IMR-90 (cell line): Measurements from ENCODE around the gene GYS1. TPM values are rescaled to one million over a fixed set of nuclear protein-coding genes. Genes with fewer than 3 reads are reported as not detected.
"Not testable (repeated sequence)": the region's sequence is repeated elsewhere in the genome, so short reads cannot be mapped to it uniquely, and the experiment has no call there.

ENCODE experiments used
- ATAC-seq: fragments of 200-7000 bp; cut with Tn5 transposase; 2 replicates; pipeline ENCODE4 v1.9.1; 2020; ENCODE audit warnings: low read depth, mild to moderate bottlenecking, moderate library complexity
- BruUV-seq: library from RNA; stranded (reverse); fragments of 400-500 nt; replicated peaks from 2 replicates; lab custom pipeline; 2021; lab: Mats Ljungman, UMichigan
- CTCF ChIA-PET: fragments of 300-600 bp; formaldehyde crosslinking; extraction: SDS; loops from one replicate; lab custom pipeline; 2021; ENCODE audit warnings: antibody characterized with exemption; lab: Yijun Ruan, JAX
- POLR2A ChIA-PET: fragments of 300-600 bp; sonication (Branson Sonifier 250); formaldehyde crosslinking; loops from one replicate; lab custom pipeline; 2022; ENCODE audit warnings: antibody characterized with exemption; ENCODE audit not compliant: unreplicated experiment; lab: Charles Lee
- DNase-seq: peaks from one replicate; pipeline ENCODE4 v3.0.0; 2013
- H2AFZ ChIP-seq: replicated peaks from 2 replicates; pipeline ENCODE3; 2013; ENCODE audit warnings: low read length, mild to moderate bottlenecking; ENCODE audit not compliant: poor library complexity
- H2AK5ac ChIP-seq: 2 replicates; pipeline ENCODE4 v1.6.1; 2013; ENCODE audit warnings: low read depth, low read length, inconsistent platforms
- H2AK9ac ChIP-seq: replicated peaks from 2 replicates; pipeline ENCODE3; 2013; ENCODE audit warnings: mild to moderate bottlenecking, low read depth, low read length, moderate library complexity; ENCODE audit not compliant: poor library complexity
- H2BK120ac ChIP-seq: 2 replicates; pipeline ENCODE4 v1.6.1; 2013; ENCODE audit warnings: low read depth, low read length, inconsistent platforms
- H2BK15ac ChIP-seq: 3 replicates; pipeline ENCODE4 v1.6.1; 2013; ENCODE audit warnings: low read depth, low read length, inconsistent platforms
- H2BK20ac ChIP-seq: 2 replicates; pipeline ENCODE4 v1.6.1; 2013; ENCODE audit warnings: low read depth, mild to moderate bottlenecking, inconsistent platforms, low read length, moderate library complexity
- H2BK5ac ChIP-seq: 2 replicates; pipeline ENCODE4 v1.6.1; 2013; ENCODE audit warnings: mild to moderate bottlenecking, low read depth, low read length, inconsistent platforms; ENCODE audit not compliant: poor library complexity, severe bottlenecking
- H3K14ac ChIP-seq: replicated peaks from 2 replicates; pipeline ENCODE4 v1.6.1; 2013; ENCODE audit warnings: low read depth, low read length, inconsistent platforms
- H3K18ac ChIP-seq: 2 replicates; pipeline ENCODE4 v1.6.1; 2013; ENCODE audit warnings: low read depth, low read length, control low read depth
- H3K23ac ChIP-seq: 2 replicates; pipeline ENCODE4 v1.6.1; 2013; ENCODE audit warnings: low read depth, low read length, inconsistent platforms
- H3K27ac ChIP-seq: 2 replicates; pipeline ENCODE4 v1.5.1; 2013; ENCODE audit warnings: mild to moderate bottlenecking, control low read depth, low read length; ENCODE audit not compliant: insufficient read depth
- H3K27me3 ChIP-seq: 2 replicates; pipeline ENCODE4 v1.6.1; 2013; ENCODE audit warnings: low read length; ENCODE audit not compliant: control insufficient read depth, insufficient read depth
- H3K36me3 ChIP-seq: 2 replicates; pipeline ENCODE4 v1.6.1; 2013; ENCODE audit warnings: low read length, mixed read lengths; ENCODE audit not compliant: control insufficient read depth, insufficient read depth
- H3K4ac ChIP-seq: 2 replicates; pipeline ENCODE4 v1.6.1; 2013; ENCODE audit warnings: low read depth, low read length, inconsistent platforms
- H3K4me1 ChIP-seq: 2 replicates; pipeline ENCODE4 v1.6.1; 2013; ENCODE audit warnings: low read length, mixed read lengths; ENCODE audit not compliant: control insufficient read depth, insufficient read depth
- H3K4me2 ChIP-seq: 2 replicates; pipeline ENCODE4 v1.6.1; 2013; ENCODE audit warnings: low read depth, mild to moderate bottlenecking, control low read depth, low read length, moderate library complexity
- H3K4me3 ChIP-seq: 2 replicates; pipeline ENCODE4 v1.5.1; 2013; ENCODE audit warnings: low read depth, mild to moderate bottlenecking, control low read depth, low read length, moderate library complexity; ENCODE audit not compliant: insufficient read depth
- H3K56ac ChIP-seq: 2 replicates; pipeline ENCODE4 v1.6.1; 2013; ENCODE audit warnings: low read length, inconsistent platforms; ENCODE audit not compliant: insufficient read depth; ENCODE audit errors: extremely low read depth
- H3K79me1 ChIP-seq, 2 experiments: 2 replicates each; pipeline ENCODE4 v1.6.1; 2013; ENCODE audit warnings: low read length in 2 of 2, inconsistent platforms in 1 of 2, low read depth in 1 of 2
- H3K9ac ChIP-seq: 2 replicates; pipeline ENCODE4 v1.6.1; 2013; ENCODE audit warnings: low read depth, low read length, control low read depth
- H3K9me1 ChIP-seq: 2 replicates; pipeline ENCODE4 v1.6.1; 2013; ENCODE audit warnings: low read length, inconsistent platforms; ENCODE audit not compliant: insufficient read depth
- H3K9me3 ChIP-seq: 2 replicates; pipeline ENCODE4 v1.6.1; 2013; ENCODE audit warnings: low read length; ENCODE audit not compliant: control insufficient read depth, insufficient read depth
- H4K20me1 ChIP-seq: 2 replicates; pipeline ENCODE4 v1.6.1; 2013; ENCODE audit warnings: low read length, inconsistent platforms; ENCODE audit not compliant: insufficient read depth
- H4K5ac ChIP-seq: 2 replicates; pipeline ENCODE4 v1.6.1; 2013; ENCODE audit warnings: mild to moderate bottlenecking, low read depth, low read length, control low read depth
- H4K8ac ChIP-seq, 2 experiments: 2 replicates each; pipeline ENCODE4 v1.6.1; 2013; ENCODE audit warnings: low read depth in 2 of 2, low read length in 2 of 2, control low read depth in 1 of 2, inconsistent platforms in 1 of 2
- H4K91ac ChIP-seq: 2 replicates; pipeline ENCODE4 v1.6.1; 2013; ENCODE audit warnings: low read depth, low read length, inconsistent platforms; ENCODE audit not compliant: insufficient read depth
- CTCF ChIP-seq: conservative IDR thresholded peaks from 2 replicates; pipeline ENCODE4 v1.5.1; 2012; ENCODE audit warnings: mild to moderate bottlenecking, low read depth, low read length, improper control_type of control experiment
- WGBS, 2 experiments: methylation state at CpG; one replicate each; pipeline versions ENCODE4 v1.1.5 to v1.1.7; 2013; ENCODE audit warnings: missing lambda C conversion rate in 2 of 2; ENCODE audit not compliant: insufficient read length in 1 of 2; ENCODE audit errors: extremely low coverage in 2 of 2; 5-methylcytosine and 5-hydroxymethylcytosine counted together
- dilution Hi-C: fragments of 300-500 bp; cut with HindIII; formaldehyde crosslinking; loops from one replicate; pipeline ENCODE4 v1.14.3; 2018; ENCODE audit warnings: low sequenced_read_pairs; ENCODE audit not compliant: unreplicated experiment
- in situ Hi-C: fragments of 300-500 bp; cut with MboI; formaldehyde crosslinking; loops from 3 replicates; pipeline ENCODE4 v1.14.3; 2019; ENCODE audit warnings: low sequenced_read_pairs, inconsistent platforms, mixed read lengths
- intact Hi-C: fragments of 100-400 bp; cut with micrococcal nuclease; formaldehyde crosslinking; loops from 2 replicates; pipeline ENCODE4 v1.10.0; 2022
- polyA plus RNA-seq, 3 experiments: library from polyadenylated mRNA; depleted of rRNA; stranded (reverse); fragments of >200 nt; gene quantifications; 2 replicates each; pipeline ENCODE4 v1.2.3, GENCODE V29; 2012; ENCODE audit warnings: low replicate concordance in 1 of 3
- total RNA-seq: library from RNA; depleted of rRNA; stranded (reverse); fragments of >200 nt; gene quantifications from 2 replicates; pipeline ENCODE4 v1.2.3, GENCODE V29; 2012

The GYS1 gene
- total and polyA plus RNA-seq, 2 of the 4 experiments (the other 2 are of a cell fraction), result 38.7 to 72.2 TPM

DNA sequence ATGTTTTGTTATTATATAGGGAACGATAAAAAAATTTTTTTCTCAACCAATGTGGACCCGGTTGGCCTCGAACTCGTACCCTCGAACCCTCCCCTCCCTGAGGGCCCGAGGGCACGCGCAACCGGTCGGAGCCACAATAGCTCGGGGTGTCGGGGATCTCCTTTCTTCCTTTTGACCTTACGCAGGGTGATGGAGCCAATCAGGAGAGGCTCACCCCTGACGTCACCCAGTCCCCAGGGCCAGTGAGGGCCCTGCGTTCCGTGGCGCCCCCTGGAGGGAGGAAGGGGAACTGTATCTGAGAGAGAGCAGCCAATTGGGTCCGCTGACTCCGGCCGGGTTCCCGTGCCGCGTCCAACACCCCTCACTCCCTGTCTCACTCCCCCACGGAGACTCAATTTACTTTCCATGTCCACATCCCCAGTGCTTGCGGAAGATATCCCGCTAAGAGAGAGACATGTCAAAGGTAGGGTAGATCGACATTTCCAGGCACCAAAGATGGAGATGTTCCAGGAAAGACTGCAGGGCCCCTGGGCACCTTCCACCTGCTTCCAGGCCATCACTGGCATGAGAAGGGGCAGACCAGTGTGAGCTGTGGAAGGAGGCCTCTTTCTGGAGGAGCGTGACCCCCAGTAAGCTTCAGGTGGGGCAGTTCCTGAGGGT lies 38.7 kb upstream of the GYS1 start, which contains the start of gene CGB2:
Gene CGB2, plus strand, starts transcription at position 249 of the 660 bp plus-strand sequence. Its CDS starts 206 bp downstream, at position 455.
- DNase-seq, H3K4me3 ChIP-seq, H3K56ac ChIP-seq, intact Hi-C loops, CTCF ChIA-PET, H3K4ac ChIP-seq, H2BK120ac ChIP-seq, in situ Hi-C loops, H3K9me1 ChIP-seq, H3K9ac ChIP-seq, H2BK20ac ChIP-seq, H2AK9ac ChIP-seq, H3K27ac ChIP-seq, POLR2A ChIA-PET, H2AK5ac ChIP-seq, H4K8ac ChIP-seq, dilution Hi-C loops, H3K36me3 ChIP-seq, H2AFZ ChIP-seq, BruUV-seq, H4K5ac ChIP-seq, H3K9me3 ChIP-seq, H3K23ac ChIP-seq, H4K91ac ChIP-seq, H3K18ac ChIP-seq, H4K20me1 ChIP-seq, H3K14ac ChIP-seq, H3K27me3 ChIP-seq, H2BK5ac ChIP-seq, H3K79me1 ChIP-seq, H3K4me2 ChIP-seq, H2BK15ac ChIP-seq, H3K4me1 ChIP-seq, ATAC-seq: not testable (repeated sequence)
- TF ChIP-seq CTCF, result peak; percentile 15; the same call in 1 of the 2 replicates
- WGBS, 2 experiments, result no CpG with 5 or more reads among the region's 28 CpGs

GRCh38 chr19:49030323-49030722 lies 37.2 kb upstream of the GYS1 start:
- H3K4me2 ChIP-seq, H3K27ac ChIP-seq, H3K9ac ChIP-seq, POLR2A ChIA-PET, H3K36me3 ChIP-seq, H3K4me1 ChIP-seq, H2BK5ac ChIP-seq, H4K20me1 ChIP-seq, DNase-seq, H2AK9ac ChIP-seq, H2BK120ac ChIP-seq, H3K4ac ChIP-seq, ATAC-seq, H3K18ac ChIP-seq, in situ Hi-C loops, H2BK15ac ChIP-seq, H3K14ac ChIP-seq, H3K27me3 ChIP-seq, H4K5ac ChIP-seq, H3K9me1 ChIP-seq, H3K9me3 ChIP-seq, dilution Hi-C loops, CTCF ChIA-PET, BruUV-seq, H2AK5ac ChIP-seq, H4K8ac ChIP-seq, H3K23ac ChIP-seq, H2BK20ac ChIP-seq, intact Hi-C loops, H4K91ac ChIP-seq, H2AFZ ChIP-seq, H3K79me1 ChIP-seq, H3K4me3 ChIP-seq, H3K56ac ChIP-seq: not testable (repeated sequence)
- no CpG with 5 or more reads among the region's 8 CpGs for WGBS, 2 experiments
